ENCODE data around the gene SMPD3. TPM values are rescaled to one million over a fixed set of nuclear protein-coding genes. Genes with fewer than 3 reads are reported as not detected.

SMPD3 gene
- total RNA-seq, 1 donor from 2014 or later = 0.38 TPM

GRCh38 chr16:68357521-68357922 lies 90.8 kb downstream of the SMPD3 start:
- H3K4me3 ChIP-seq (ENCODE audit: low read depth, low read length) = no peak overlapping the region
- H3K27me3 ChIP-seq (ENCODE audit: control insufficient read depth, insufficient read depth, low read length) = no peaks in the 10 kb centered on the region
- H3K36me3 ChIP-seq (ENCODE audit: control insufficient read depth, insufficient read depth, low read length) = peaks cover 3% of the 10 kb centered on the region
- TF ChIP-seq CTCF (IDR thresholded peaks at IDR 0.05; ENCODE audit: insufficient read depth, low read length, poor library complexity, severe bottlenecking) = no peak
- no peak for DNase-seq (ENCODE audit: low read depth)

GRCh38 chr16:68356919-68357286 lies 91.4 kb downstream of the SMPD3 start:
- TF ChIP-seq CTCF (IDR thresholded peaks at IDR 0.05; ENCODE audit: insufficient read depth, low read length, poor library complexity, severe bottlenecking) = no peak
- no peak overlapping the region for H3K4me3 ChIP-seq (ENCODE audit: low read depth, low read length)
- no peak for DNase-seq (ENCODE audit: low read depth)
- no peaks in the 10 kb centered on the region for H3K27me3 ChIP-seq (ENCODE audit: control insufficient read depth, insufficient read depth, low read length)
- peaks cover 3% of the 10 kb centered on the region for H3K36me3 ChIP-seq (ENCODE audit: control insufficient read depth, insufficient read depth, low read length)

DNA sequence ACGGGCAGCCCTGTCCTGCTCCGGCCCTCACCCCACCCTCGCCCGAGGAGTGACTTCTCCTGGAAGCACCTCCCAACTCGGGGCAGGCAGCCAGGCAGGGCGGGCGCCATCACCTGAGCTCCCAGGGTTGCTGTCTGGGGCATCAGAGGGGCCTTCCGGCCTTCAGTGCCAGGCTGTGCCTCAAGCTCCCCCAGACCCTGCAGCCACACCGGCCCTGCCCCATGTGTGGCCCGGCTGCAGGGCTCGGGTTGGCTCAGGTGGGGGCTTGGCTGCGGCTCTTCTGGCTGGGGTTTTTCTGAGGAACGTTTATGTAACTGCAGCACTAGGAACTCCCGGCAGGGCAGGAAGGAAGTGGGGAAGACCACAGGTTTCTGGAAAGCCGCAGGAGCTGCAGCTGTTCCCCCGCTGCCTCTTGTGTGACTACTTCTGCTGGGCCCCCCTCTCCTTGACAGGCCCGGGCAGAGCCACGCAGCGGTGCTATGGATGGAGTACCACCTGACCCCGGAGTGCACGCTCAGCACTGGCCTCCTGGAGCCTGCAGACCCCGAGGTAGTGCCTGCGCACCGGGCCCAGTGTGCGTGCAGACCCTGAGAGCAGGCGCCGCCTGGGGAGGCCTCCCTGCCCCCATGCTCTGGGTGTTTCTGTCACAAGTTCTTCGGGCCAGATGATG lies 91.9 kb downstream of the SMPD3 start:
- H3K4me3 ChIP-seq (ENCODE audit: low read depth, low read length) = no peak overlapping the region
- no peaks in the 10 kb centered on the region for H3K27me3 ChIP-seq (ENCODE audit: control insufficient read depth, insufficient read depth, low read length)
- peaks cover 3% of the 10 kb centered on the region for H3K36me3 ChIP-seq (ENCODE audit: control insufficient read depth, insufficient read depth, low read length)
- no peak for DNase-seq (ENCODE audit: low read depth)
- TF ChIP-seq CTCF (IDR thresholded peaks at IDR 0.05; ENCODE audit: insufficient read depth, low read length, poor library complexity, severe bottlenecking) = no peak

- H3K27me3 ChIP-seq (ENCODE audit: control insufficient read depth, insufficient read depth, low read length) = no peaks in the 10 kb centered on the region
- peak; percentile 18 for TF ChIP-seq CTCF (IDR thresholded peaks at IDR 0.05; ENCODE audit: insufficient read depth, low read length, poor library complexity, severe bottlenecking)
- no peak for DNase-seq (ENCODE audit: low read depth)
- no peak overlapping the region for H3K4me3 ChIP-seq (ENCODE audit: low read depth, low read length)
- peaks cover 3% of the 10 kb centered on the region for H3K36me3 ChIP-seq (ENCODE audit: control insufficient read depth, insufficient read depth, low read length)
Observed at GRCh38 chr16:68355447-68356248, 92.7 kb downstream of the SMPD3 start.

GRCh38 chr16:68354816-68355215 lies 93.5 kb downstream of the SMPD3 start:
- peaks cover 3% of the 10 kb centered on the region for H3K36me3 ChIP-seq (ENCODE audit: control insufficient read depth, insufficient read depth, low read length)
- no peak for TF ChIP-seq CTCF (IDR thresholded peaks at IDR 0.05; ENCODE audit: insufficient read depth, low read length, poor library complexity, severe bottlenecking)
- no peaks in the 10 kb centered on the region for H3K27me3 ChIP-seq (ENCODE audit: control insufficient read depth, insufficient read depth, low read length)
- H3K4me3 ChIP-seq (ENCODE audit: low read depth, low read length) = no peak overlapping the region
- no peak for DNase-seq (ENCODE audit: low read depth)

Measured in kidney epithelial cell (primary cell).